ENCODE measurements around the gene CHST11. TPM values are rescaled to one million over a fixed set of nuclear protein-coding genes. Genes with fewer than 3 reads are reported as not detected.

CHST11 gene
- total RNA-seq, 1 donor from 2014 or later = 15.5 TPM

DNA sequence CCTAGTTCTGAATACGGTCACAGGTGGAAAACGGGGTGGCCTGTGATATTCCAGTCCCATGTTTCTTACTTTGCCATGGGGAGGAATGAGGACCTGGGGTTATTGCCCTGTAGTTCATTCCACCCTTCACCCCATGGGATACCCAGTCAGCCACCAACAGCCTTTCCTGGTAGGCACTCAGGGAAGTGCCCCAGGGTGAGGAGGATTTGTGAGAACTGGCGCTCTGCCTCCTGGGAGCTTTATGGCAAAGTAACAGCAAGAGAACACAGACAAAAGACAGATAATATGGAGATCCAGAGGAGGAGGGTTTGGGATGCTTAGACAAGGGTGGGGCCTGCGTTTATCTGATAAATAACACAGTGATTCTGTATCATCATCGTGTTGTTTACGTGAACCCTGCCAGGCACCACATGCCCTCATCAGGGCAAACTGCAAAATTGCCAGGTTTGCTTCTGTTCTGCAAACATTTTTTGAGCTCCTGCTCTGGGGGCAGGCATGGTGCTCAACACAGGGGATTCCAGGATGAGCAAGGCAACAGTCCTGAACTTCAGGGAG is 277.9 kb downstream of the CHST11 start:
- no peak for DNase-seq (ENCODE audit: extremely low spot score, unreplicated experiment)
- no peak overlapping the region for H3K4me3 Mint-ChIP-seq
- H3K9me3 Mint-ChIP-seq = no peaks in the 10 kb centered on the region
- no peak overlapping the region for H3K27ac Mint-ChIP-seq
- H3K36me3 Mint-ChIP-seq = no peaks in the 10 kb centered on the region
- H3K27me3 Mint-ChIP-seq = no peaks in the 10 kb centered on the region
- TF ChIP-seq, protein P1, sequence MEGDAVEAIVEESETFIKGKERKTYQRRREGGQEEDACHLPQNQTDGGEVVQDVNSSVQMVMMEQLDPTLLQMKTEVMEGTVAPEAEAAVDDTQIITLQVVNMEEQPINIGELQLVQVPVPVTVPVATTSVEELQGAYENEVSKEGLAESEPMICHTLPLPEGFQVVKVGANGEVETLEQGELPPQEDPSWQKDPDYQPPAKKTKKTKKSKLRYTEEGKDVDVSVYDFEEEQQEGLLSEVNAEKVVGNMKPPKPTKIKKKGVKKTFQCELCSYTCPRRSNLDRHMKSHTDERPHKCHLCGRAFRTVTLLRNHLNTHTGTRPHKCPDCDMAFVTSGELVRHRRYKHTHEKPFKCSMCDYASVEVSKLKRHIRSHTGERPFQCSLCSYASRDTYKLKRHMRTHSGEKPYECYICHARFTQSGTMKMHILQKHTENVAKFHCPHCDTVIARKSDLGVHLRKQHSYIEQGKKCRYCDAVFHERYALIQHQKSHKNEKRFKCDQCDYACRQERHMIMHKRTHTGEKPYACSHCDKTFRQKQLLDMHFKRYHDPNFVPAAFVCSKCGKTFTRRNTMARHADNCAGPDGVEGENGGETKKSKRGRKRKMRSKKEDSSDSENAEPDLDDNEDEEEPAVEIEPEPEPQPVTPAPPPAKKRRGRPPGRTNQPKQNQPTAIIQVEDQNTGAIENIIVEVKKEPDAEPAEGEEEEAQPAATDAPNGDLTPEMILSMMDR (conservative IDR thresholded peaks at IDR 0.05) = no peak
- peaks cover 39% of the 10 kb centered on the region for H3K4me1 Mint-ChIP-seq (ENCODE audit: unreplicated experiment)

DNA sequence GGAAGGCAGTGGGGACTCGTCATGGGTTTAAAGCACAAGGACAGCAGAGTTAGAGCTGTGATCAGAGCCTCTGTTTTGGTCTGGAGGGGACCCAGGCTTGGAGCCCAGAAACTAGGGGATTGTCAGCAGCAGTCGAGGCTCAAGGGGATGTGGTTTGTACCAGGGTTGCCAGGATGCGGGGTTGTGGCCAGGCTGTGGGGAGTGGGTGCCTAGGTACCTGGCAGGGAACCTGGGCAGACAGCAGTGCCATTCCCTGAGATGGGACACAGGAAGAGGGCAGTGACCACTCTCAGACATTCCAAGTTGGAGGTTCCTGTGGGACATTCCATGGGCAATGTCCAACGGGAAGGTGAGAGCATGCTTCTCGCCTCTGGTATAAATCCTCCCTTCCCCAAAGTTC is 279.1 kb downstream of the CHST11 start:
- peaks cover 37% of the 10 kb centered on the region for H3K4me1 Mint-ChIP-seq (ENCODE audit: unreplicated experiment)
- no peak overlapping the region for H3K4me3 Mint-ChIP-seq
- H3K9me3 Mint-ChIP-seq = no peaks in the 10 kb centered on the region
- H3K27me3 Mint-ChIP-seq = no peaks in the 10 kb centered on the region
- no peak for DNase-seq (ENCODE audit: extremely low spot score, unreplicated experiment)
- TF ChIP-seq, protein P1 (conservative IDR thresholded peaks at IDR 0.05) = no peak
- no peaks in the 10 kb centered on the region for H3K36me3 Mint-ChIP-seq
- H3K27ac Mint-ChIP-seq = peak overlapping the region; percentile 71

DNA sequence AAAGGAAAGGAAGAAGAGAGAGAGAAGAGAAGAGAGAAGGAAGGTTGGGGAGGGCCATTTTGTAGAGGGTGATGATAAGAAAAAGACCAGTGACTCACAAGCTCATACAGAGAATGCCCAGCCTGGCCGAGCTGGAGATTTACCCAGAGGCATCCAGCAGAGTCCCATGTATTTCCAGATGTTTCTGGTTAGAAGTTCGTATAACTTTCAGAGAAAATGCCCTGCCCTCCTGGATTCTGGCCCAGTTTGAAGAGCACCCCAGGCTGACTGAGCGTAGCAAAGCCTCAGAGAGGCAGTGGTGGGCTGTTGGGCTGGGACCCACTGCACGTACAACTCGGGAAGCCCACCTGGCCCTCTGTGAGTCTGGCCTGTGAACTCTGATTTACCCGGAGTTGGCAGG is 279.6 kb downstream of the CHST11 start:
- no peaks in the 10 kb centered on the region for H3K9me3 Mint-ChIP-seq
- no peak overlapping the region for H3K4me3 Mint-ChIP-seq
- DNase-seq (ENCODE audit: extremely low spot score, unreplicated experiment) = no peak
- TF ChIP-seq, protein P1 (conservative IDR thresholded peaks at IDR 0.05) = no peak
- H3K27ac Mint-ChIP-seq = peak overlapping the region; percentile 71
- H3K27me3 Mint-ChIP-seq = no peaks in the 10 kb centered on the region
- H3K36me3 Mint-ChIP-seq = no peaks in the 10 kb centered on the region
- peaks cover 38% of the 10 kb centered on the region for H3K4me1 Mint-ChIP-seq (ENCODE audit: unreplicated experiment)

DNA sequence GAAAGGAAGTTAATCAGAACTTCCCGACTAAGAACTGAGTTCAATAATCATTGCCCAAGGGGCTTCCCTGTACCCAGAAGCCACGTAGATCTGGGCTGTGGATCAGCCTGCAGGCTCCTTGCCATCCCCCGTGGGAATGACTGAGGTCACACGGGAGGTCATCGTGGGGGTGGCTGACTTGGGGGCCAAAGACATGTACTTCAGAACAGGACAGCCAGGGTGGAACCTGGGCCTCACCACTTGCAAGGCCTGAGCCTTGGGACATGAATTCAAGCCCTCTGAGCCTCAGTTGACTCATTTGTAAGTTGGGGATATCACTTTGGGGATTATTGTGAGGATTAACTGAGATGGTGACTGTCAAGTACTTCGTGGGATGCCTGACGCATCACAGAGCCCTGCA is 280.4 kb downstream of the CHST11 start:
- H3K4me1 Mint-ChIP-seq (ENCODE audit: unreplicated experiment) = peaks cover 43% of the 10 kb centered on the region
- H3K4me3 Mint-ChIP-seq = no peak overlapping the region
- TF ChIP-seq, protein P1 (conservative IDR thresholded peaks at IDR 0.05) = no peak
- no peaks in the 10 kb centered on the region for H3K27me3 Mint-ChIP-seq
- H3K36me3 Mint-ChIP-seq = no peaks in the 10 kb centered on the region
- no peak for DNase-seq (ENCODE audit: extremely low spot score, unreplicated experiment)
- H3K27ac Mint-ChIP-seq = peak overlapping the region; percentile 24
- no peaks in the 10 kb centered on the region for H3K9me3 Mint-ChIP-seq

DNA sequence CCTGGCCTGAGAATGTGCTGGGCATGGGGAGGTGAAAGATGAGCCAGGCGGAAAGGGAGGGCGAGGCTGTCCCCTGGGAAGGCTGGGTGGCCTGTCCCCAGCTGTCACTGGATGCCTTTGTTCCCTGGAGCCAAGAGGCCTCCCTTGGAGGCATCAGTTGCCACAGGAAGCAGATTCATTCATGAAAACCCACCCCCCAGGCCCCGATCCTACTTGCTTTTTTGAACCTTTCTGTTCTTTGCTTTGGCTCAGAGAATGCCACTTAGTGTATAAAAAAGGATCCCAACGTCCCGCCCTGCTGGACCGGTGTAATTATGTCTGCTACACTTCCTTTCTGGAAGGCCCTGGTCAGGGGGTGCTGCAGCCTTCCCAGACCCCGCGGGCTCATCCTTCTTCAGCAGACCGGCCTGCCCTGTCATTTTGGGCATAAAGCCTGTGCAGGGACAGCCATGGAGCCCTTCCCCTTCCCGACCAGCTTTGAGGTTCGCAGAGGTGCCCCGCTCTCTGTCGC is 281.1 kb downstream of the CHST11 start:
- Mint-ChIP-seq H3K27me3 (no peaks in the 10 kb centered on the region), H3K4me3 (peak overlapping the region; percentile 17), H3K9me3 (peaks cover 1% of the 10 kb centered on the region), H3K36me3 (peaks cover 1% of the 10 kb centered on the region), H3K27ac (peak overlapping the region; percentile 66), H3K4me1 (ENCODE audit: unreplicated experiment) (peaks cover 48% of the 10 kb centered on the region)
- TF ChIP-seq, protein P1 (conservative IDR thresholded peaks at IDR 0.05) = no peak
- no peak for DNase-seq (ENCODE audit: extremely low spot score, unreplicated experiment)
